ENCODE results near the gene KLF11.

DNA sequence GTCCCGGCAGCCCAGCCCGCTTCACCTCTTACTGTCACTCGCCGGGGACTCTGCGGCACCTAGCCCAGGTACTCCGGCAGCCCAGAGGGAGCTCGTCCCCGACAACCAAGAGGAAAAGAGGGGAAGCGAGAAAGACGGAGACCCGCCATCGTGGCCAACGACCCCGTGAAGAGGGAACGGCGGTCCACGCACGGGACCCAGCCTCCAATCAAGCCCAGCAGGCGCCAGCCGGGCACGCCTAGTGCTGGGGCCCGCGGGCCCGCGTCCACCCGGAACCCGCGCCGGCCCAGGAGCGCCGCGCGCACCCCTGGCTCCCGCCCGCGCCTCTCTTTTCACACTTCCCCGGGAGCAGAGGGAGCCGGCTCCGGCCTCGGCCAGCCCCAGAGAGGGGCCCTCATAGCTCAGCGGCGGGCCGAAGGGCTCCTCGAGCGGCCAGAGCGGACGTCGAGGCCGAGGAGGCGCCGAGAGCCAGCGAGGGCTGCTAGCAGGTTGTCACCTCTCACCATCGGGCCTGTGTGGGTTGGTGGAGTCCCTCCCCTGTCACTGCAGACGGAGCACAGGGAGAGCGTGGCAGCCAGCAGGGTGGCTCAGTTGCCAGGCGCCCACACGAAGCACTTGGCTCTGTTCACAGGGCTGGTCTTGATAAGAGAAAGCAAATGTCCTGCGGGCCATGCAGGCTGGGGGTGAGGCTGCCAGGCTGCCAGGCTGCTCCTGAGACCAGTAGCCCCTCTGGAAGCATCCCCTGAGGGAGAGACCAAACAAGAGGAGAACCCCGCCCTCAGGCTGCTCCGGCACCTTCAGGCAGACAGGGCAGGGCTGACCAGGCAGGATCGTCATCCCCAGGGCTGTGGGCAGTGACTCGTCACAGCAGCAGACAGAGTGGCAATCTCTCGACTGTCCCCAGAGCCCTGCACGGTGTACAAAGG, 36.9 kb upstream of the KLF11 start:
- TF ChIP-seq TAF1 (IDR thresholded peaks at IDR 0.05; ENCODE audit: borderline replicate concordance, low read depth, low read length), result no peak
- TF ChIP-seq POLR2A (IDR thresholded peaks at IDR 0.05; ENCODE audit: low read depth, low read length), result no peak
- no peak for TF ChIP-seq POLR2AphosphoS5 (IDR thresholded peaks at IDR 0.05; ENCODE audit: low read depth, low read length)
